ENCODE measurements around the gene C19orf67.

DNA sequence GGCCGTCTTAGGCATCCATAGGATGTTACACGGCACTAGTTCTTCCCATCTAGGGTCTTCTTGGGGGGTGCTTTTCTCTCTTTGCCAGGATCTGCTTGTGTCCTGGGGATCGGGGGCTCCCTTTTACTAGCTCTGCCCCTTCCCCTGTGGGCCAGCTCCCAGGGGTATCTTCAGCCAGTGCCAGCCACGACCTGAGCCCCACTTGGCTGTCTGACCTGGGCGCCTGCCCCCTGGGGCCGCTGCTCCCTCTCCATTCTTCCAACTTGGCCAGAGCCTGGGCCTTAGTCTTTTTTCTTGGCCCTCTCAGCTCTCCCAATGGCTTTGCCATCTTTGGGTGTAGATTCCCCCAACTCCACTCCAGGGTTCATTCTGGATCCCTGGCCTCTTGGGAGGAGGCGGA lies 28.9 kb upstream of the C19orf67 start:
- no peak for TF ChIP-seq POLR2A (IDR thresholded peaks at IDR 0.05)
- TF ChIP-seq, protein P1, sequence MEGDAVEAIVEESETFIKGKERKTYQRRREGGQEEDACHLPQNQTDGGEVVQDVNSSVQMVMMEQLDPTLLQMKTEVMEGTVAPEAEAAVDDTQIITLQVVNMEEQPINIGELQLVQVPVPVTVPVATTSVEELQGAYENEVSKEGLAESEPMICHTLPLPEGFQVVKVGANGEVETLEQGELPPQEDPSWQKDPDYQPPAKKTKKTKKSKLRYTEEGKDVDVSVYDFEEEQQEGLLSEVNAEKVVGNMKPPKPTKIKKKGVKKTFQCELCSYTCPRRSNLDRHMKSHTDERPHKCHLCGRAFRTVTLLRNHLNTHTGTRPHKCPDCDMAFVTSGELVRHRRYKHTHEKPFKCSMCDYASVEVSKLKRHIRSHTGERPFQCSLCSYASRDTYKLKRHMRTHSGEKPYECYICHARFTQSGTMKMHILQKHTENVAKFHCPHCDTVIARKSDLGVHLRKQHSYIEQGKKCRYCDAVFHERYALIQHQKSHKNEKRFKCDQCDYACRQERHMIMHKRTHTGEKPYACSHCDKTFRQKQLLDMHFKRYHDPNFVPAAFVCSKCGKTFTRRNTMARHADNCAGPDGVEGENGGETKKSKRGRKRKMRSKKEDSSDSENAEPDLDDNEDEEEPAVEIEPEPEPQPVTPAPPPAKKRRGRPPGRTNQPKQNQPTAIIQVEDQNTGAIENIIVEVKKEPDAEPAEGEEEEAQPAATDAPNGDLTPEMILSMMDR (IDR thresholded peaks at IDR 0.05 in 4 of 5, conservative IDR thresholded peaks at IDR 0.05 in 1 of 5) = no peak
